GM23338 (cell line): ENCODE data around the gene CCDC24. TPM values are rescaled to one million over a fixed set of nuclear protein-coding genes. Genes with fewer than 3 reads are reported as not detected.

Experiments used
- ATAC-seq: fragments of 200-7000 bp; cut with Tn5 transposase; 3 replicates; pipeline ENCODE4 v1.9.1; 2020
- DNase-seq: peaks from one replicate; pipeline ENCODE4 v3.0.0-alpha.2; 2015; ENCODE audit warnings: low spot score
- H2AFZ ChIP-seq: fragments of 200-600 bp; sonication (generic); 2 replicates; pipeline ENCODE4 v1.8.0; 2016; ENCODE audit warnings: antibody characterized with exemption, mild to moderate bottlenecking, moderate library complexity
- H3F3A ChIP-seq: fragments of 200-600 bp; sonication (generic); replicated peaks from 2 replicates; pipeline ENCODE4 v1.8.0; 2017; ENCODE audit warnings: antibody characterized with exemption, mixed run types, low read depth
- H3K27ac ChIP-seq: fragments of 200-600 bp; sonication (generic); 2 replicates; pipeline ENCODE4 v1.6.1; 2016; ENCODE audit warnings: low read depth
- H3K27me3 ChIP-seq: fragments of 200-600 bp; sonication (generic); 2 replicates; pipeline ENCODE4 v1.8.0; 2016; ENCODE audit warnings: mild to moderate bottlenecking, mixed run types, moderate library complexity; ENCODE audit not compliant: insufficient read depth
- H3K36me3 ChIP-seq: fragments of 200-600 bp; sonication (generic); 2 replicates; pipeline ENCODE4 v1.8.0; 2016; ENCODE audit warnings: mild to moderate bottlenecking; ENCODE audit not compliant: insufficient read depth
- H3K4me1 ChIP-seq: fragments of 200-600 bp; sonication (generic); 2 replicates; pipeline ENCODE4 v1.8.0; 2016; ENCODE audit warnings: mild to moderate bottlenecking, moderate library complexity; ENCODE audit not compliant: insufficient read depth
- H3K4me2 ChIP-seq: fragments of 200-600 bp; sonication (generic); 2 replicates; pipeline ENCODE4 v1.7.1; 2017; ENCODE audit warnings: mixed run types
- H3K4me3 ChIP-seq: fragments of 200-600 bp; sonication (generic); 2 replicates; pipeline ENCODE4 v1.6.1; 2016; ENCODE audit warnings: mixed run types
- H3K79me2 ChIP-seq: fragments of 200-600 bp; sonication (generic); replicated peaks from 2 replicates; pipeline ENCODE4 v1.8.0; 2017; ENCODE audit warnings: mild to moderate bottlenecking; ENCODE audit not compliant: insufficient read depth
- H3K9me2 ChIP-seq: fragments of 200-600 bp; sonication (generic); 2 replicates; pipeline ENCODE4 v1.8.0; 2017; ENCODE audit not compliant: insufficient read depth
- H4K20me1 ChIP-seq: fragments of 200-600 bp; sonication (generic); replicated peaks from 2 replicates; pipeline ENCODE4 v1.8.0; 2017; ENCODE audit warnings: mild to moderate bottlenecking; ENCODE audit not compliant: insufficient read depth
- H3K27ac Mint-ChIP-seq: 2 replicates; pipeline ENCODE4 v1.8.0; 2020; ENCODE audit warnings: inconsistent platforms, mild to moderate bottlenecking, moderate library complexity, mixed read lengths
- H3K27me3 Mint-ChIP-seq: 3 replicates; pipeline ENCODE4 v1.8.0; 2022; ENCODE audit warnings: low read depth, mild to moderate bottlenecking, moderate library complexity, mixed read lengths, inconsistent platforms; ENCODE audit not compliant: insufficient read depth, poor library complexity
- H3K36me3 Mint-ChIP-seq: 3 replicates; pipeline ENCODE4 v1.8.0; 2021; ENCODE audit warnings: low read depth, mild to moderate bottlenecking, inconsistent platforms, moderate library complexity, mixed read lengths
- H3K4me1 Mint-ChIP-seq: 3 replicates; pipeline ENCODE4 v1.8.0; 2020; ENCODE audit warnings: mild to moderate bottlenecking, inconsistent platforms, mixed read lengths
- H3K4me3 Mint-ChIP-seq: 3 replicates; pipeline ENCODE4 v1.8.0; 2021; ENCODE audit warnings: moderate library complexity, mild to moderate bottlenecking, inconsistent platforms, mixed read lengths
- H3K9me3 Mint-ChIP-seq: 3 replicates; pipeline ENCODE4 v1.8.0; 2020; ENCODE audit warnings: moderate library complexity, mild to moderate bottlenecking, inconsistent platforms, mixed read lengths
- CREB1 ChIP-seq: fragments of 250-450 bp; sonication (Bioruptor Pico); IDR thresholded peaks from 2 replicates; pipeline ENCODE4 v1.5.0; 2020; ENCODE audit warnings: low read depth, mild to moderate bottlenecking, moderate library complexity
- ETS1 ChIP-seq: IDR thresholded peaks from 2 replicates; pipeline ENCODE4 v1.6.1; 2016; ENCODE audit warnings: antibody characterized with exemption
- EZH2 ChIP-seq: fragments of 200-600 bp; sonication (generic); IDR thresholded peaks from one replicate; pipeline ENCODE4 v1.8.0; 2017; ENCODE audit warnings: antibody characterized with exemption, mild to moderate bottlenecking, low read depth; ENCODE audit not compliant: unreplicated experiment
- EZH2phosphoT487 ChIP-seq: fragments of 200-600 bp; sonication (generic); IDR thresholded peaks from one replicate; pipeline ENCODE4 v1.8.1; 2018; ENCODE audit warnings: antibody characterized with exemption; ENCODE audit not compliant: unreplicated experiment
- JUNB ChIP-seq: IDR thresholded peaks from one replicate; pipeline ENCODE4 v1.6.1; 2016; ENCODE audit warnings: antibody characterized with exemption; ENCODE audit not compliant: unreplicated experiment
- NANOG ChIP-seq: IDR thresholded peaks from 2 replicates; pipeline ENCODE4 v1.6.1; 2016; ENCODE audit warnings: antibody characterized with exemption, borderline replicate concordance
- POLR2AphosphoS5 ChIP-seq: IDR thresholded peaks from 2 replicates; pipeline ENCODE4 v1.6.1; 2016; ENCODE audit warnings: antibody characterized with exemption, low read depth
- STAT1 ChIP-seq: IDR thresholded peaks from one replicate; pipeline ENCODE4 v1.6.1; 2016; ENCODE audit warnings: antibody characterized with exemption; ENCODE audit not compliant: unreplicated experiment
- ZNF114 ChIP-seq: fragments of 250-450 bp; sonication (Bioruptor Pico); IDR thresholded peaks from 2 replicates; pipeline ENCODE4 v1.5.0; 2020; ENCODE audit warnings: mild to moderate bottlenecking, moderate library complexity
- ZNF331 ChIP-seq: fragments of 250-450 bp; sonication (Bioruptor Pico); IDR thresholded peaks from 2 replicates; pipeline ENCODE4 v1.5.0; 2020; ENCODE audit warnings: low read depth, mild to moderate bottlenecking, moderate library complexity
- ZNF462 ChIP-seq: fragments of 250-450 bp; sonication (Bioruptor Pico); IDR thresholded peaks from 2 replicates; pipeline ENCODE4 v1.5.0; 2020; ENCODE audit warnings: mild to moderate bottlenecking, moderate library complexity
- polyA plus RNA-seq: library from polyadenylated mRNA; unstranded; fragments of >200 nt; fragmentation: Nextera tagmentation; extraction: Ambion mirVana; gene quantifications from 2 replicates; pipeline ENCODE4 v1.2.1, GENCODE V29; 2016
- total RNA-seq: library from RNA; depleted of rRNA; stranded (reverse); fragments of >200 nt; shearing (Covaris generic); gene quantifications from 2 replicates; pipeline ENCODE4 v1.2.3, GENCODE V29; 2014

CCDC24 gene
- total and polyA plus RNA-seq, 2 experiments from 2014 or later, result 8.3 to 17.2 TPM

GRCh38 chr1:43979528-43980254 lies 11.7 kb upstream of the CCDC24 start:
- Histone ChIP-seq H4K20me1 (peaks cover 19% of the 10 kb centered on the region), H3K79me2 (peaks cover 16% of the 10 kb centered on the region), H3K4me3 (peak overlapping the region; percentile 69), H3K4me1 (peaks cover 18% of the 10 kb centered on the region), H3K27ac (no peak overlapping the region), H3K36me3 (0 out of 2 replicates have a peak, but pooled peaks cover 7% of the 10 kb centered on the region), H3K4me2 (peak overlapping the region; percentile 84), H3F3A (peaks cover 29% of the 10 kb centered on the region; the same call in 1 of the 2 replicates), H3K9me2 (no peaks in the 10 kb centered on the region), H2AFZ (peak overlapping the region; percentile 59; the same call in 1 of the 2 replicates), H3K27me3 (no peaks in the 10 kb centered on the region)
- H3K4me3 Mint-ChIP-seq, result peak overlapping the region; percentile 90
- H3K9me3 Mint-ChIP-seq, result no peaks in the 10 kb centered on the region
- peak overlapping the region; percentile 78 for H3K27ac Mint-ChIP-seq
- peaks cover 35% of the 10 kb centered on the region for H3K27me3 Mint-ChIP-seq
- TF ChIP-seq JUNB, result no peak
- TF ChIP-seq EZH2phosphoT487, result no peak
- TF ChIP-seq EZH2, result no peak
- TF ChIP-seq POLR2AphosphoS5, result 0 out of 2 replicates have a peak, but pooled peaks have one; percentile 46
- no peak for TF ChIP-seq CREB1 (CRISPR knock-in tag)
- TF ChIP-seq ZNF114, result no peak
- no peak for TF ChIP-seq ZNF331
- DNase-seq, result peak; percentile 59
- peaks cover 39% of the 10 kb centered on the region for H3K4me1 Mint-ChIP-seq
- H3K36me3 Mint-ChIP-seq, result peaks cover 50% of the 10 kb centered on the region
- peak; percentile 21 for ATAC-seq

- Histone ChIP-seq H3K9me2 (no peaks in the 10 kb centered on the region), H3K27me3 (no peaks in the 10 kb centered on the region), H3K4me2 (peak overlapping the region; percentile 84), H3F3A (peaks cover 26% of the 10 kb centered on the region; the same call in 1 of the 2 replicates), H2AFZ (peak overlapping the region; percentile 59; the same call in 1 of the 2 replicates), H3K27ac (no peak overlapping the region), H3K79me2 (peaks cover 13% of the 10 kb centered on the region), H4K20me1 (peaks cover 17% of the 10 kb centered on the region), H3K4me3 (peak overlapping the region; percentile 69), H3K36me3 (0 out of 2 replicates have a peak, but pooled peaks cover 7% of the 10 kb centered on the region), H3K4me1 (peaks cover 17% of the 10 kb centered on the region)
- H3K27ac Mint-ChIP-seq, result no peak overlapping the region
- peak overlapping the region; percentile 90 for H3K4me3 Mint-ChIP-seq
- peaks cover 53% of the 10 kb centered on the region for H3K36me3 Mint-ChIP-seq
- peaks cover 39% of the 10 kb centered on the region for H3K4me1 Mint-ChIP-seq
- DNase-seq (no peak), ATAC-seq (no peak)
- H3K27me3 Mint-ChIP-seq, result peaks cover 34% of the 10 kb centered on the region
- no peaks in the 10 kb centered on the region for H3K9me3 Mint-ChIP-seq
- TF ChIP-seq POLR2AphosphoS5, result no peak
- TF ChIP-seq EZH2, result no peak
- TF ChIP-seq ZNF114, result no peak
- TF ChIP-seq ZNF462 (CRISPR knock-in tag), result no peak
- TF ChIP-seq ETS1, result no peak
- TF ChIP-seq NANOG, result no peak
- no peak for TF ChIP-seq STAT1
- no peak for TF ChIP-seq JUNB
Observed at GRCh38 chr1:43980255-43981134, 10.9 kb upstream of the CCDC24 start.
